ENCODE data around the gene LRRC4B.

- TF ChIP-seq CTCF (IDR thresholded peaks at IDR 0.05) (no peak), MAX (IDR thresholded peaks at IDR 0.05; ENCODE audit: low read depth) (no peak), JUND (IDR thresholded peaks at IDR 0.05) (no peak), EP300 (IDR thresholded peaks at IDR 0.05; ENCODE audit: borderline replicate concordance in 1 of 2, low read depth in 1 of 2, low read length in 1 of 2) (no peak), YY1 (IDR thresholded peaks at IDR 0.05; ENCODE audit: low read depth) (no peak), IRF3 (IDR thresholded peaks at IDR 0.05; ENCODE audit: low read depth, low read length) (no peak), SIN3A (IDR thresholded peaks at IDR 0.05; ENCODE audit: borderline replicate concordance, low read depth, low read length) (no peak), CHD2 (IDR thresholded peaks at IDR 0.05; ENCODE audit: low read length, partially characterized antibody) (no peak), POLR2AphosphoS5 (IDR thresholded peaks at IDR 0.05; ENCODE audit: low read depth, low read length) (no peak), USF2 (IDR thresholded peaks at IDR 0.05; ENCODE audit: borderline replicate concordance, low read depth, low read length) (no peak), REST (IDR thresholded peaks at IDR 0.05; ENCODE audit: low read depth, low read length) (no peak), NRF1 (IDR thresholded peaks at IDR 0.05; ENCODE audit: low read depth, low read length) (no peak), GABPA (IDR thresholded peaks at IDR 0.05; ENCODE audit: low read depth) (no peak), MEF2A (IDR thresholded peaks at IDR 0.05; ENCODE audit: borderline replicate concordance, low read depth) (no peak)
These were observed 61.5 kb downstream of the LRRC4B start for GRCh38 chr19:50506700-50507099.

Data from SK-N-SH (cell line).